CD14-positive monocyte (primary cell): Measurements from ENCODE around the gene MDK. TPM values are rescaled to one million over a fixed set of nuclear protein-coding genes. Genes with fewer than 3 reads are reported as not detected.
A peak's percentile ranks its signal among the peaks of the same experiment; 100 is the strongest.

ENCODE experiments used
- DNase-seq, 3 donors: peaks; one replicate each; pipeline ENCODE4 v3.0.0-alpha.2; 2011 to 2022
- H2AFZ ChIP-seq: 2 replicates; pipeline ENCODE4 v1.6.0; 2012; ENCODE audit warnings: mild to moderate bottlenecking, low read depth, low read length, inconsistent platforms; ENCODE audit not compliant: insufficient read depth, poor library complexity, severe bottlenecking
- H3K27ac ChIP-seq, 2 donors: 1 replicate in 1 of 2; 2 replicates in 1 of 2; pipeline ENCODE4 v1.5.1; 2012 to 2013; ENCODE audit warnings: low read length in 2 of 2, control low read depth in 1 of 2, inconsistent platforms in 1 of 2, low read depth in 1 of 2, mild to moderate bottlenecking in 1 of 2
- H3K27me3 ChIP-seq, 2 donors: one replicate each; pipeline versions ENCODE4 v1.6.0 to v1.6.1; 2011 to 2013; ENCODE audit warnings: low read length in 2 of 2; ENCODE audit not compliant: control insufficient read depth in 2 of 2, insufficient read depth in 2 of 2
- H3K36me3 ChIP-seq, 2 donors: replicated peaks in 1 of 2; 1 replicate in 1 of 2; 2 replicates in 1 of 2; pipeline versions ENCODE4 v1.5.1 to v1.6.1; 2012 to 2013; ENCODE audit warnings: low read length in 2 of 2, control low read depth in 1 of 2, inconsistent platforms in 1 of 2, mild to moderate bottlenecking in 1 of 2; ENCODE audit not compliant: insufficient read depth in 2 of 2, control insufficient read depth in 1 of 2
- H3K4me1 ChIP-seq, 2 donors: 1 replicate in 1 of 2; 2 replicates in 1 of 2; pipeline versions ENCODE4 v1.5.1 to v1.6.1; 2012 to 2013; ENCODE audit warnings: low read length in 2 of 2, control low read depth in 1 of 2, inconsistent platforms in 1 of 2, mild to moderate bottlenecking in 1 of 2, moderate library complexity in 1 of 2; ENCODE audit not compliant: insufficient read depth in 2 of 2, control insufficient read depth in 1 of 2
- H3K4me2 ChIP-seq: replicated peaks from 2 replicates; pipeline ENCODE3; 2012; ENCODE audit warnings: low read length, moderate library complexity, mild to moderate bottlenecking; ENCODE audit not compliant: poor library complexity, severe bottlenecking; ENCODE audit errors: extremely low read depth
- H3K4me3 ChIP-seq, 3 experiments: fragments of 200-600 bp in 1 of 3; sonication (generic) in 1 of 3; replicated peaks in 1 of 3; 1 replicate in 2 of 3; 2 replicates in 1 of 3; pipeline ENCODE4 v1.5.1; 2011 to 2013; ENCODE audit warnings: low read length in 3 of 3, mild to moderate bottlenecking in 3 of 3, control low read depth in 2 of 3, low read depth in 2 of 3, inconsistent platforms in 1 of 3, moderate library complexity in 1 of 3
- H3K79me2 ChIP-seq: 2 replicates; pipeline ENCODE4 v1.6.0; 2012; ENCODE audit warnings: mild to moderate bottlenecking, control low read depth, inconsistent platforms, low read length, moderate library complexity; ENCODE audit not compliant: insufficient read depth
- H3K9ac ChIP-seq: 2 replicates; pipeline ENCODE4 v1.6.0; 2017; ENCODE audit warnings: low read length, mild to moderate bottlenecking; ENCODE audit not compliant: insufficient read depth, poor library complexity, severe bottlenecking
- H3K9me3 ChIP-seq, 2 donors: replicated peaks in 1 of 2; 1 replicate in 1 of 2; 2 replicates in 1 of 2; pipeline versions ENCODE4 v1.5.1 to v1.6.1; 2012 to 2013; ENCODE audit warnings: low read length in 2 of 2, control low read depth in 1 of 2; ENCODE audit not compliant: control insufficient read depth in 1 of 2, insufficient read depth in 1 of 2
- H4K20me1 ChIP-seq: 2 replicates; pipeline ENCODE4 v1.6.0; 2012; ENCODE audit warnings: mild to moderate bottlenecking, low read length, control low read depth, moderate library complexity; ENCODE audit not compliant: insufficient read depth
- H3K27ac Mint-ChIP-seq, 7 donors: one replicate each; pipeline ENCODE4 v1.8.0; 2020; ENCODE audit warnings: mild to moderate bottlenecking in 7 of 7, mixed read lengths in 7 of 7, moderate library complexity in 6 of 7, inconsistent platforms in 2 of 7
- H3K27me3 Mint-ChIP-seq, 3 donors: one replicate each; pipeline ENCODE4 v1.8.0; 2021 to 2022; ENCODE audit warnings: low read depth in 3 of 3, mild to moderate bottlenecking in 3 of 3, mixed read lengths in 3 of 3, moderate library complexity in 3 of 3, inconsistent platforms in 1 of 3
- H3K36me3 Mint-ChIP-seq, 2 donors: one replicate each; pipeline ENCODE4 v1.8.0; 2020; ENCODE audit warnings: mixed read lengths in 2 of 2, inconsistent platforms in 1 of 2, mild to moderate bottlenecking in 1 of 2
- H3K4me1 Mint-ChIP-seq: one replicate; pipeline ENCODE4 v1.8.0; 2020; ENCODE audit warnings: mild to moderate bottlenecking, mixed read lengths
- H3K4me3 Mint-ChIP-seq, 2 donors: one replicate each; pipeline ENCODE4 v1.8.0; 2020; ENCODE audit warnings: mild to moderate bottlenecking in 2 of 2, mixed read lengths in 2 of 2, moderate library complexity in 1 of 2
- H3K9me3 Mint-ChIP-seq, 7 donors: one replicate each; pipeline ENCODE4 v1.8.0; 2020 to 2022; ENCODE audit warnings: mixed read lengths in 7 of 7, mild to moderate bottlenecking in 6 of 7, moderate library complexity in 6 of 7, inconsistent platforms in 2 of 7
- CTCF ChIP-seq: fragments of 200-600 bp; IDR thresholded peaks from one replicate; pipeline ENCODE4 v1.8.0; 2022; ENCODE audit warnings: antibody characterized with exemption, mild to moderate bottlenecking
- WGBS: methylation state at CpG from one replicate; pipeline ENCODE4 v1.1.5; 2013; ENCODE audit warnings: missing lambda C conversion rate; ENCODE audit not compliant: insufficient coverage; 5-methylcytosine and 5-hydroxymethylcytosine counted together
- intact Hi-C, 2 donors: fragments of 100-400 bp; cut with micrococcal nuclease; formaldehyde crosslinking; loops; one replicate each; pipeline versions ENCODE4 v1.15.0 to v1.15.1; 2023
- polyA plus RNA-seq, 3 donors: library from polyadenylated mRNA; depleted of rRNA in 1 of 3; unstranded in 2 of 3; stranded (reverse) in 1 of 3; fragments of 300-500 nt in 2 of 3; fragments of >200 nt in 1 of 3; fragmentation: Illumina TruSeq in 2 of 3; gene quantifications; 1 replicate in 2 of 3; 2 replicates in 1 of 3; pipeline ENCODE4 v1.2.3, GENCODE V29; 2012 to 2021

The MDK gene
- polyA plus RNA-seq, 3 donors = 2.8 TPM; not detected in 2

- no peak for TF ChIP-seq CTCF
- Mint-ChIP-seq H3K9me3 (peaks cover 0 to 4% (median 0%) of the 10 kb centered on the region in 7 donors), H3K4me1 (peaks cover 89% of the 10 kb centered on the region), H3K4me3 (no peak overlapping the region), H3K36me3 (peaks cover 0 to 10% of the 10 kb centered on the region in 2 donors), H3K27ac (peak overlapping the region in 4 of 7 donors; percentile 24 to 96 (median 54)), H3K27me3 (peaks cover 0 to 3% (median 3%) of the 10 kb centered on the region in 3 donors)
- peaks cover 54% of the 10 kb centered on the region for H3K79me2 ChIP-seq
- no peak overlapping the region for H3K4me2 ChIP-seq
- H4K20me1 ChIP-seq = peaks cover 30% of the 10 kb centered on the region
- peaks cover 0 to 4% of the 10 kb centered on the region in 2 donors for H3K36me3 ChIP-seq
- intact Hi-C loops = loop anchor here in 1 of 2 donors (10.0 kb wide), 1 partner anchor 219 kb away; the partner anchor contains the start of gene PHF21A
- no peak overlapping the region for H3K4me3 ChIP-seq
- H3K27me3 ChIP-seq = no peaks in the 10 kb centered on the region
- no peak overlapping the region for H3K9ac ChIP-seq
- 100% methylated on average over 2 of the region's 3 CpGs for WGBS
- DNase-seq = no peak
- H3K4me1 ChIP-seq = peaks cover 77 to 86% of the 10 kb centered on the region in 2 donors
- no peaks in the 10 kb centered on the region for H3K9me3 ChIP-seq
- H2AFZ ChIP-seq = no peak overlapping the region
- H3K27ac ChIP-seq = peak overlapping the region in 1 of 2 donors; percentile 37
Observed at GRCh38 chr11:46343520-46343919, 37.9 kb upstream of the MDK start.

- Histone ChIP-seq H3K4me1 (peaks cover 76 to 86% of the 10 kb centered on the region in 2 donors), H2AFZ (peak overlapping the region; percentile 72), H3K9me3 (no peaks in the 10 kb centered on the region), H3K4me2 (peak overlapping the region; percentile 93), H3K4me3 (peak overlapping the region; percentile 88 to 98 (median 92)), H3K36me3 (peaks cover 11 to 12% of the 10 kb centered on the region in 2 donors), H3K9ac (peak overlapping the region; percentile 86), H3K27me3 (no peaks in the 10 kb centered on the region), H4K20me1 (peaks cover 46% of the 10 kb centered on the region), H3K79me2 (peaks cover 70% of the 10 kb centered on the region), H3K27ac (peak overlapping the region; percentile 86 to 93)
- H3K27ac Mint-ChIP-seq = peak overlapping the region; percentile 95 to 99 (median 96)
- intact Hi-C loops = loop anchor here in 1 of 2 donors (10.0 kb wide), 1 partner anchor 220 kb away; the partner anchor contains the start of gene PHF21A
- DNase-seq = peak; percentile 80 to 85 (median 83)
- H3K36me3 Mint-ChIP-seq = peaks cover 7 to 26% of the 10 kb centered on the region in 2 donors
- peaks cover 89% of the 10 kb centered on the region for H3K4me1 Mint-ChIP-seq
- H3K4me3 Mint-ChIP-seq = peak overlapping the region; percentile 96 to 100
- TF ChIP-seq CTCF = no peak
- 5% methylated on average over 4 of the region's 20 CpGs for WGBS
- peaks cover 0 to 3% (median 3%) of the 10 kb centered on the region in 3 donors for H3K27me3 Mint-ChIP-seq
- peaks cover 0 to 4% (median 0%) of the 10 kb centered on the region in 7 donors for H3K9me3 Mint-ChIP-seq
Observed at GRCh38 chr11:46345131-46345597, 36.3 kb upstream of the MDK start.
